AG08396 (cell line): ENCODE measurements around the gene BRINP3.

Source experiments
- DNase-seq: peaks from one replicate; pipeline ENCODE4 v3.0.0; 2012; ENCODE audit warnings: low spot score, mixed read lengths

The BRINP3 gene

GRCh38 chr1:190322274-190322673, 155.4 kb downstream of the BRINP3 start:
- DNase-seq: no peak

- DNase-seq: peak; percentile 5
Observed at GRCh38 chr1:190320952-190321351, 156.7 kb downstream of the BRINP3 start.

- DNase-seq: no peak
Observed at GRCh38 chr1:190312763-190313162, 164.9 kb downstream of the BRINP3 start.

- no peak for DNase-seq
Observed at GRCh38 chr1:190303501-190303900, 174.2 kb downstream of the BRINP3 start.

- no peak for DNase-seq
Observed at GRCh38 chr1:190296453-190296852, 181.2 kb downstream of the BRINP3 start.

GRCh38 chr1:190289897-190290296, 187.8 kb downstream of the BRINP3 start:
- DNase-seq: no peak

- no peak for DNase-seq
Observed at GRCh38 chr1:190286111-190286510, 191.6 kb downstream of the BRINP3 start.

GRCh38 chr1:190277107-190277506, 200.6 kb downstream of the BRINP3 start:
- no peak for DNase-seq

- no peak for DNase-seq
Observed at GRCh38 chr1:190274721-190275120, 202.9 kb downstream of the BRINP3 start.

GRCh38 chr1:190273161-190273560, 204.5 kb downstream of the BRINP3 start:
- no peak for DNase-seq

- no peak for DNase-seq
Observed at GRCh38 chr1:190262538-190262937, 215.1 kb downstream of the BRINP3 start.

GRCh38 chr1:190259424-190259823, 218.2 kb downstream of the BRINP3 start:
- DNase-seq: no peak

- no peak for DNase-seq
Observed at GRCh38 chr1:190258003-190258402, 219.7 kb downstream of the BRINP3 start.

GRCh38 chr1:190252046-190252445, 225.6 kb downstream of the BRINP3 start:
- DNase-seq: no peak

GRCh38 chr1:190250368-190250767, 227.3 kb downstream of the BRINP3 start:
- DNase-seq: no peak

GRCh38 chr1:190244406-190244805, 233.3 kb downstream of the BRINP3 start:
- DNase-seq: no peak

- no peak for DNase-seq
Observed at GRCh38 chr1:190243056-190243455, 234.6 kb downstream of the BRINP3 start.

GRCh38 chr1:190226006-190226405, 251.7 kb downstream of the BRINP3 start:
- no peak for DNase-seq

GRCh38 chr1:190212450-190212849, 265.2 kb downstream of the BRINP3 start:
- no peak for DNase-seq

- DNase-seq: no peak
Observed at GRCh38 chr1:190207733-190208132, 269.9 kb downstream of the BRINP3 start.

- no peak for DNase-seq
Observed at GRCh38 chr1:190205713-190206112, 272.0 kb downstream of the BRINP3 start.

GRCh38 chr1:190196020-190196419, 281.6 kb downstream of the BRINP3 start:
- DNase-seq: no peak

GRCh38 chr1:190193508-190194115, 284.1 kb downstream of the BRINP3 start:
- DNase-seq: no peak

- no peak for DNase-seq
Observed at GRCh38 chr1:190192627-190193026, 285.0 kb downstream of the BRINP3 start.

- no peak for DNase-seq
Observed at GRCh38 chr1:190183588-190183987, 294.1 kb downstream of the BRINP3 start.
